ENCODE data around the gene TMEM81. TPM values are rescaled to one million over a fixed set of nuclear protein-coding genes. Genes with fewer than 3 reads are reported as not detected.

The TMEM81 gene
- total RNA-seq, 1 experiment from 2014 or later = 4.4 TPM

DNA sequence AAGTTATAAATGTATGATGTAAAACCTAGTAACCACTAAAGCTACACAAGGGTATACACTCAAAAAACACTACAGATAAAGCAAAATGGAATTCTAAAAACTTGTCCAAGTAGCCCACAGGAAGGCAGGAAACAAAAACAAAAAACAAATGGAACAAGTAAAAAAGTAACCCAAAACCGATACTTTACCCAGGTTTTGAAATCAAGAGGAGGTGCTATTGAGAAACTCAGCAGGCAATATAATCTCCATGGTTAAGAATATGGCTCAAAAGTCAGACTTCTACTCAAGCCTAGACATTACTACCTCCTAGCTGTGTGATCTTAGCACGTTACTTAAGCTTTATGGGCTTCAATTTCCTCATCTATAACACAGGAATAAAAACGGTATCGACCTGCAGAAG lies 24.2 kb upstream of the TMEM81 start:
- TF ChIP-seq, protein P1, sequence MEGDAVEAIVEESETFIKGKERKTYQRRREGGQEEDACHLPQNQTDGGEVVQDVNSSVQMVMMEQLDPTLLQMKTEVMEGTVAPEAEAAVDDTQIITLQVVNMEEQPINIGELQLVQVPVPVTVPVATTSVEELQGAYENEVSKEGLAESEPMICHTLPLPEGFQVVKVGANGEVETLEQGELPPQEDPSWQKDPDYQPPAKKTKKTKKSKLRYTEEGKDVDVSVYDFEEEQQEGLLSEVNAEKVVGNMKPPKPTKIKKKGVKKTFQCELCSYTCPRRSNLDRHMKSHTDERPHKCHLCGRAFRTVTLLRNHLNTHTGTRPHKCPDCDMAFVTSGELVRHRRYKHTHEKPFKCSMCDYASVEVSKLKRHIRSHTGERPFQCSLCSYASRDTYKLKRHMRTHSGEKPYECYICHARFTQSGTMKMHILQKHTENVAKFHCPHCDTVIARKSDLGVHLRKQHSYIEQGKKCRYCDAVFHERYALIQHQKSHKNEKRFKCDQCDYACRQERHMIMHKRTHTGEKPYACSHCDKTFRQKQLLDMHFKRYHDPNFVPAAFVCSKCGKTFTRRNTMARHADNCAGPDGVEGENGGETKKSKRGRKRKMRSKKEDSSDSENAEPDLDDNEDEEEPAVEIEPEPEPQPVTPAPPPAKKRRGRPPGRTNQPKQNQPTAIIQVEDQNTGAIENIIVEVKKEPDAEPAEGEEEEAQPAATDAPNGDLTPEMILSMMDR (IDR thresholded peaks at IDR 0.05; ENCODE audit: unreplicated experiment) = no peak
- no TSS peak for BruUV-seq (replicated peaks)
- CTCF ChIA-PET = interaction anchor here (0.6 kb wide), 1 partner anchor 113 kb away, joined by 4 read pairs; no protein-coding TSS in a partner anchor
- H3K27ac Mint-ChIP-seq (ENCODE audit: unreplicated experiment) = no peak overlapping the region
- no peak overlapping the region for H3K4me3 Mint-ChIP-seq (ENCODE audit: low read depth, unreplicated experiment)
- no peaks in the 10 kb centered on the region for H3K27me3 Mint-ChIP-seq (ENCODE audit: unreplicated experiment)
- no peaks in the 10 kb centered on the region for H3K9me3 Mint-ChIP-seq (ENCODE audit: low read depth, unreplicated experiment)
- intact Hi-C loops (cut with micrococcal nuclease; ENCODE audit: unreplicated experiment) = no loop called here
- H3K36me3 Mint-ChIP-seq (ENCODE audit: insufficient read depth, unreplicated experiment) = peaks cover 19% of the 10 kb centered on the region
- no peaks in the 10 kb centered on the region for H3K4me1 Mint-ChIP-seq (ENCODE audit: low read depth, unreplicated experiment)
- no peak for DNase-seq

DNA sequence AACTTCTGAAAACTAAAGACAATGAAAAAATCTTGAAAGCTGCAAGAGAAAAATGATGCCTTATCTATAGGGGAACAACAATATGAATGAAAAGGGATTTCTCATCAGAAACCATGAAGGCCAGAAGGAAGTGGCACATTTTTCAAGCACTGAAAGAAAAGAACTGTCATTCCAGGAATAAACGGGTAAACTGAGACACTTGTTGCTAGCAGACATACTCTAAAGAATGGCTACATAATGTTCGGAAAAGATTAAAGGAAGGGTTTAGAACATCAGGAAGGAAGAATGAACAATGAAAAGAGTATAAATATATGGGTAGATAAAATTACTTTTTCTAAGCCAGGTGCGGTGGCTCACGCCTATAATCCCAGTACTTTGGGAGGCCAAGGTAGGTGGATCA lies 23.1 kb upstream of the TMEM81 start:
- no peak overlapping the region for H3K27ac Mint-ChIP-seq (ENCODE audit: unreplicated experiment)
- CTCF ChIA-PET = interaction anchor here (0.7 kb wide), 1 partner anchor 280 kb away, joined by 5 read pairs; no protein-coding TSS in a partner anchor
- peaks cover 30% of the 10 kb centered on the region for H3K36me3 Mint-ChIP-seq (ENCODE audit: insufficient read depth, unreplicated experiment)
- H3K27me3 Mint-ChIP-seq (ENCODE audit: unreplicated experiment) = no peaks in the 10 kb centered on the region
- TF ChIP-seq, protein P1 (IDR thresholded peaks at IDR 0.05; ENCODE audit: unreplicated experiment) = no peak
- BruUV-seq (replicated peaks) = no TSS peak
- no peaks in the 10 kb centered on the region for H3K4me1 Mint-ChIP-seq (ENCODE audit: low read depth, unreplicated experiment)
- intact Hi-C loops (cut with micrococcal nuclease; ENCODE audit: unreplicated experiment) = no loop called here
- H3K4me3 Mint-ChIP-seq (ENCODE audit: low read depth, unreplicated experiment) = no peak overlapping the region
- DNase-seq = no peak
- no peaks in the 10 kb centered on the region for H3K9me3 Mint-ChIP-seq (ENCODE audit: low read depth, unreplicated experiment)

DNA sequence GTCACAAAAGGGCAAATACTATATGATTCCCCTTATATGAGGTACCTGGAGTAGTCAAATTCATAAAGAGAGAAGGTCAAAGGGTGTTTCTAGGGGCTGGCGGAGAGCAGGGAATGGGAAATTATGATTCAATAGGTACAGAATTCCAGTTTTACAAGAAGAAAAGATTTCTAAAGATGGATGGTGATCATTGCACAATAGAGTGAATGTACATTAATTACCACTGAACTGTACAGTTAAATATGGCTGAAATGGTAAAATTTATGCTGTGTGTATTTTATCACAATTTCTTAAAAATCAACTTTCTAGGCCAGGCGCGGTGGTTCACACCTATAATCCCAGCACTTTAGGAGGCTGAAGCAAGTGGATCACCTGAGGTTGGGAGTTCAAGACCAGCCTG lies 18.1 kb upstream of the TMEM81 start:
- no peak overlapping the region for H3K4me3 Mint-ChIP-seq (ENCODE audit: low read depth, unreplicated experiment)
- no peaks in the 10 kb centered on the region for H3K9me3 Mint-ChIP-seq (ENCODE audit: low read depth, unreplicated experiment)
- H3K4me1 Mint-ChIP-seq (ENCODE audit: low read depth, unreplicated experiment) = no peaks in the 10 kb centered on the region
- H3K27me3 Mint-ChIP-seq (ENCODE audit: unreplicated experiment) = no peaks in the 10 kb centered on the region
- CTCF ChIA-PET = interaction anchor here (0.7 kb wide), 1 partner anchor 127 kb away, joined by 4 read pairs; no protein-coding TSS in a partner anchor
- intact Hi-C loops (cut with micrococcal nuclease; ENCODE audit: unreplicated experiment) = no loop called here
- H3K36me3 Mint-ChIP-seq (ENCODE audit: insufficient read depth, unreplicated experiment) = peaks cover 53% of the 10 kb centered on the region
- H3K27ac Mint-ChIP-seq (ENCODE audit: unreplicated experiment) = no peak overlapping the region
- no TSS peak for BruUV-seq (replicated peaks)
- no peak for DNase-seq
- TF ChIP-seq, protein P1 (IDR thresholded peaks at IDR 0.05; ENCODE audit: unreplicated experiment) = no peak

DNA sequence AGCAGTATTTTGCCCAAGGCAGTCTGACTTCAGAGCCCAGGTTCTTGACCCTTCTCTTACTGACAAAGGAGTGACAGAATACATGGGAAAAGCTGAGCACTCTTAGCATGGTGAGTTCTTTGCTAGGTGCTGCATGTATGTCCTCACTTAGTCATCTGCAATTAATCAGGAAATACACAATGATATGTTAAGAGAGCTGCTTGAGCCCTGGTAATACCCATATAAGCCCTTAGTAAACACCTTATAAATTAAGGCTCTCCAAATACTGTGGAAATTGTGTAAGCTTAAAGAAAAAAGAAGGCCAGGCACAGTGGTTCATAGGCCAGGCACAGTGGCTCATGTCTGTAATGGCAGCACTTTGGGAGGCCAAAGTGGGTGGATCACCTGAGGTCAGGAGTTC lies 14.0 kb upstream of the TMEM81 start:
- Mint-ChIP-seq H3K27me3 (ENCODE audit: unreplicated experiment) (no peaks in the 10 kb centered on the region), H3K36me3 (ENCODE audit: insufficient read depth, unreplicated experiment) (peaks cover 47% of the 10 kb centered on the region), H3K27ac (ENCODE audit: unreplicated experiment) (no peak overlapping the region), H3K9me3 (ENCODE audit: low read depth, unreplicated experiment) (no peaks in the 10 kb centered on the region), H3K4me1 (ENCODE audit: low read depth, unreplicated experiment) (no peaks in the 10 kb centered on the region), H3K4me3 (ENCODE audit: low read depth, unreplicated experiment) (no peak overlapping the region)
- DNase-seq = no peak
- TF ChIP-seq, protein P1 (IDR thresholded peaks at IDR 0.05; ENCODE audit: unreplicated experiment) = no peak
- CTCF ChIA-PET = interaction anchor here (1.1 kb wide), 1 partner anchor 11 kb away, joined by 3 read pairs; no protein-coding TSS in a partner anchor
- BruUV-seq (replicated peaks) = no TSS peak
- intact Hi-C loops (cut with micrococcal nuclease; ENCODE audit: unreplicated experiment) = no loop called here

Data from Calu3 (cell line).